Neural cell (in vitro differentiated cells): ENCODE measurements around the gene MGAT5.

Source experiments
- CTCF ChIP-seq: fragments of 450-650 bp; IDR thresholded peaks from 2 replicates; pipeline ENCODE4 v1.5.1; 2014; ENCODE audit warnings: antibody characterized with exemption, mild to moderate bottlenecking, moderate library complexity; ENCODE audit not compliant: poor library complexity, severe bottlenecking
- REST ChIP-seq: IDR thresholded peaks from 2 replicates; pipeline ENCODE4 v1.6.1; 2012; ENCODE audit warnings: borderline replicate concordance

DNA sequence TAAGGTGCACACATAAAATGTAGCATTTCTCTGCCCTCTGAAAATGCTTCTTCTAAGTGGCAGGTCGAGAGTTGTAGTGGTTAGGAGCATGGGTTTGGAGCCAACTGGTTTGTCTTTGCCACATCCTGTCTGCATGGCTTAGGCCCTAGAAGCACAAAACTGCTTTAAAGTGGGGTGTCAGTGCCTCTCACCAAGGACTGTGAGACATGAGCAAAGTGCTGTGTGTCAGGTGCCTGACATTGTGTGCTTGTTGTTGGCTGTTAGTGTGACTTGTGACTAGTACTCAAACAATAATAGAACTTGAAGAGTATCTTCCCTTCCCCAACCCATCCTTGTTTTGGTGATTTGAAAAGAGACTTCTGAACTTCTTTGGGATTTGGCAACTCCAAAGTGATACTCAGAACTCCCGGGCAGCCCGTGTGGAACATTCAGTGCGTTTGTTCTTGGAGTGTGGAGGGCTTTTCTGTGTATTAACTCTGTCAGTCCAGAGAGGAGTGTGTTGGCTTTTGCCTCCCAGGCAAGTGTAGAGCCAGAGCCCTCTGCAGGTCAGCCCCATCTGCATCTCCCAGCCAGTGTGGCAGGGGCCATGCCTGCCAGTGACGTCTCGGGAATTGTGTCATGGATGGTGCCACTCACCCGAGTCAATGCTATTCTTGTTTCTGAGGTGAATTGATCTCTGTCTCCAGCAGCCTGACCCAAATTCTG, 5.0 kb downstream of the MGAT5 start:
- TF ChIP-seq CTCF (no peak), REST (no peak)
